Activated CD4-positive, CD25-positive, alpha-beta regulatory T cell treated with anti-CD3 and anti-CD28 coated beads, Interleukin-2, amount 50 U/mL, for 24 hours (primary cell): ENCODE data around the gene NTM.

Source experiments
- ATAC-seq, 2 donors: fragments of 150-1000 bp; cut with Tn5 transposase; one replicate each; pipeline ENCODE4 v1.10.0; 2021; ENCODE audit warnings: mild to moderate bottlenecking in 1 of 2, moderate library complexity in 1 of 2

NTM gene

DNA sequence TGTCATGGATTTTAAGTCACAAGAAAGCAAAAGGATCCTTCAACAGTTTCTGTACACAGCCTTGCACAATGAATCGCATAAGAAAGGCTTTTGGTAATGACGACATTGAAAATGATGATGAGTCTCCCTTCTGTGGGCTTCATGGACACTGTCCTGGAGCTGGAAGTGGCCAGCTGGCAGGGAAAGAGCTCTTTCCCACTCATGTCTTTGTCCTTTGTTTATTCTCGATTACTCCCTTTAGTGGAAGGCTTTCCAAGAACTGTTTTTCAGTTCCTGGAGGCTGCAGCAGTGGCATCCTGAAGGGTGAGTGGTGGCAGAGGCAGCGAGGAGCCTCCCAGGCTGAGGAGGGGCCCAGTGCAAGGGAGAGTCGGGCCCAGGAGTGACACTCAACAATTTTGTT, 505.2 kb downstream of the NTM start:
- ATAC-seq: no peak

- ATAC-seq: no peak
Observed at GRCh38 chr11:131877246-131877942, 507.0 kb downstream of the NTM start.

GRCh38 chr11:131880316-131880715, 509.9 kb downstream of the NTM start:
- ATAC-seq: no peak

DNA sequence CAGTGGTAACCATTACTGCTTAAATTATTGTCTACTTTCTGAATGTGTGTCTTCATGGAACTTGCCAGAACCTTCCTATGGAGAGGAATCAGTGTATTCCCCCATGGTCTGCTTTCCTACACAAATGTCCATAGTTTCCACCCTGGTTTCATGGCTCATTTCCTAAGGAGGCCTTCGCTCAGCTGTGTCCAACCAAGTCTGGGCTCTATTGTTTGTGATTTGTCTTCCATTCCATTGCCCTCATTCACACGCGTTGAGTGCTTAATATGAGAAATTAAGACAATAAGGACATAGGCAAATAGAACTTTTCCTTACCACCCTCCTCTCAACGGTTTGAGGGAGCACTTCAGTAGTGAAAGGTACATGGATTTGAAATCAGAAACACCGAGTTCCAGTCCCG, 510.6 kb downstream of the NTM start:
- no peak for ATAC-seq

DNA sequence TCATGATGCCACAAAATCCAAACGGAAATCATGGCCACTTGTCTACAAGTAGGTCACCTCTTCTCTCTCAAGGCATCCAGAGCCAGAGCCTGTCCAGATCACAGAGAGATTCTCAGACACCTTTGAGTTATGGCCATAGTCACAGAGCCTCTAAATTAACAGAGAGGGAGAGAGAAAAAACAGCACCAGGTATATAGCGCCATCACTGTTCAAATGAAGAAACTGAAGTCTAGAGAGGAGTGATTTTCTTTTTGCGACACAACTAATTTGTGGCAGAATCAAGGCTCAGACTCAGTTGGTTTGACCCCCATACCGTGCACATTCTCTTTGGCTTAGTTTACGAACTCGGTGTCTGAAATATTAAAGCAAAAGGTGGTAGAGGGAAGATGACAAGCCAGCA, 512.9 kb downstream of the NTM start:
- no peak for ATAC-seq

DNA sequence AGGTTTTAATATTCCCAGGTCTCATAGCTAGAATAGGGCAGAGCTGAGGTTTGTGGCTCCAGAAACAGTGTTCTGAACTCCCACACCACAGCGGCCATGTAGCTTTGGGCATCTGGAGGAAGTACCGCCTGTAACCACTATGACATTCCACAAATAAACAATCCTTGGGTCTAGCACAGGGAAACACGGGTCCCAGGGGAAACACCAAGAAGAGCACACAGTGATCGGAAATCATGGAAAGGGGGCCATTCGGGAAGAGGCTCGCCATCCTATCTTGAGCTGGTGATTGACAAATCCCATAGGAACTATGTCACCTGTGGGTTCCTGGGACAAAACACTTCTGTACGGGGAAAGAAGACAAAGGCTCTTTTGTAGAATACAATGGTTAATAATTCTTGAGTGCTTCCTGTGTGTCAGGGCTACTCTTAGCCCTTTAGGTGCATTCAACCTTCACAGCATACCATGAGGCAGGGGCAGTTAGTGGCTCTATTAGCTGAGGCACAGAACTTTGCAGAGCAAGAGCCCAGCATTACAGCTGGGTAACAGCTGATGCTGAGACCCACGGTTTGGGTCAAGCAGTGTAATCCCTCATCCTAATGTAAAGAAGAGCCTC, 514.2 kb downstream of the NTM start:
- no peak for ATAC-seq

- ATAC-seq: no peak
Observed at GRCh38 chr11:131885431-131885830, 515.0 kb downstream of the NTM start.

- ATAC-seq: no peak
Observed at GRCh38 chr11:131886201-131886600, 515.8 kb downstream of the NTM start.

- ATAC-seq: no peak
Observed at GRCh38 chr11:131888230-131888855, 517.9 kb downstream of the NTM start.

- no peak for ATAC-seq
Observed at GRCh38 chr11:131889146-131889577, 518.7 kb downstream of the NTM start.

- ATAC-seq: no peak
Observed at GRCh38 chr11:131889760-131890581, 519.6 kb downstream of the NTM start.

GRCh38 chr11:131893103-131893890, 522.9 kb downstream of the NTM start:
- no peak for ATAC-seq

- ATAC-seq: no peak
Observed at GRCh38 chr11:131893988-131894387, 523.6 kb downstream of the NTM start.

- no peak for ATAC-seq
Observed at GRCh38 chr11:131894615-131895544, 524.5 kb downstream of the NTM start.

GRCh38 chr11:131895865-131896264, 525.5 kb downstream of the NTM start:
- ATAC-seq: no peak

GRCh38 chr11:131896978-131897615, 526.7 kb downstream of the NTM start:
- ATAC-seq: no peak

GRCh38 chr11:131897956-131898355, 527.5 kb downstream of the NTM start:
- ATAC-seq: no peak

DNA sequence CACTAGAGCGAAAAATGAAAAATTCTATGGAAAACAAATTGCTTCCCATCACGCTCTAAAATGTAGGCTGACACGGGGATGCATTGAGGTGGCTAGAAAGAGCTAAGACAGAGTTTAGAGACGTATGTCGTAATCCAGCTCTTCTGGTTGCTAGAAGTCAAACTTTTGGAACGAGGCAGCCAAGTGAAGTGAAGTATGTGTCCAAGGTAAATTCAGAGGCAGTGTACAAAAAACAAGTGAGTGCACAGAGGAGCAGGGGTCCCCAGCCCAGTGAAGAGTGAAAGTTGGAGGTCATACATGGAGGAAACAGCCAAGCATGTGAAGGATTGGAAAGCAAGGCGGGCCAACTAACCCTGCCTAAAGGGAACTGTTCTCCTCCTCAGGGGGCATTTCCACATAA, 528.5 kb downstream of the NTM start:
- no peak for ATAC-seq

DNA sequence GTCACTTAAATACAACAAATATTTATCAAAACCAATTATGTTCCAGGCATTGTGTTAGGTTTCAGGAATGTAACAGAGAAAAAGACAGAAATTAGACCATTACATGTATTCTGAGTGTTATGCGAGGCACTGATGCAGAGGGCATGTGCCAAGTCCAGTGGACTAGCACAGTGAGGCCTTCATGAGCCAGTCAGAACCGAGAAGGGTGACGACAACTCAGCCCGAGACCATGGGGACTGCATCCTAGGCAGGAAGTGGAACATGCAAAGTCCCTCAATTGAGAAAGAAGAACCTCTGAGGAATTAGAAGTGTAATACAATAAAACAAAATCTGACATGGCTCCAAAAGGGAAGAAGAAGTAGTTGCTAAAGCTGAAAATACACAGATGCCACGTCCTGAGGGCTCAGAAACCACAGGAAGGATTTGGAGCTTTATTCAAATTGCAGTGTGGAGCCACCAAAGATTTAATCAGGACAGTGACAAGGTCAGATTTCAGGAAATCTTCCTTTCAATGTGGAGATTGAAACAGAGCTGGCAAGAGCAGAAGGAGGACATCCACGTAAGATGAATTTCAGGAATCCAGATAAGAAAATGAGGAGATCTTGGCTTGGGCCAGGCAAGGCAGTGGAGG, 529.6 kb downstream of the NTM start:
- ATAC-seq: no peak

- no peak for ATAC-seq
Observed at GRCh38 chr11:131902421-131902820, 532.0 kb downstream of the NTM start.
